GM12891 (cell line): ENCODE data around the gene MORC4.
"Not testable (repeated sequence)": the region's sequence is repeated elsewhere in the genome, so short reads cannot be mapped to it uniquely, and the experiment has no call there.

Experiments used
- DNase-seq: peaks from one replicate; pipeline ENCODE4 v3.0.0; 2011; ENCODE audit warnings: low spot score; ENCODE audit not compliant: insufficient read length
- FAIRE-seq: peaks from 2 replicates; lab custom pipeline; 2011; peaks lifted over from hg19 to GRCh38; lab: Jason Lieb, UNC
- PAX5 ChIP-seq: IDR thresholded peaks from 2 replicates; pipeline ENCODE4 v1.6.1; 2011; ENCODE audit warnings: low read length, moderate library complexity, mild to moderate bottlenecking; ENCODE audit not compliant: insufficient read depth, severe bottlenecking
- POLR2A ChIP-seq: IDR thresholded peaks from 2 replicates; pipeline ENCODE4 v1.6.1; 2011; ENCODE audit warnings: low read depth, low read length, control low read depth
- POLR2AphosphoS5 ChIP-seq: IDR thresholded peaks from 2 replicates; pipeline ENCODE4 v1.6.1; 2011; ENCODE audit warnings: low read depth, low read length, control low read depth
- POU2F2 ChIP-seq: IDR thresholded peaks from 2 replicates; pipeline ENCODE4 v1.6.1; 2011; ENCODE audit warnings: low read depth, mild to moderate bottlenecking, control low read depth, low read length, moderate library complexity
- SPI1 ChIP-seq: IDR thresholded peaks from 2 replicates; pipeline ENCODE4 v1.6.1; 2011; ENCODE audit warnings: low read depth, low read length, control low read depth
- TAF1 ChIP-seq: IDR thresholded peaks from 2 replicates; pipeline ENCODE4 v1.6.1; 2011; ENCODE audit warnings: low read depth, low read length, control low read depth

MORC4 gene

GRCh38 chrX:106980952-106981626, 18.9 kb downstream of the MORC4 start:
- no peak for DNase-seq
- no peak for TF ChIP-seq POLR2AphosphoS5
- TF ChIP-seq POU2F2 = no peak
- TF ChIP-seq PAX5 = no peak
- no peak for TF ChIP-seq TAF1
- no peak for TF ChIP-seq POLR2A
- no peak for TF ChIP-seq SPI1
- no peak for FAIRE-seq

- DNase-seq (no peak), FAIRE-seq (no peak)
- TF ChIP-seq POLR2A (no peak), POLR2AphosphoS5 (no peak), PAX5 (no peak), POU2F2 (no peak), SPI1 (no peak), TAF1 (no peak)
These were observed 23.6 kb downstream of the MORC4 start for GRCh38 chrX:106976416-106976815.

- FAIRE-seq (no peak), DNase-seq (no peak)
- TF ChIP-seq POLR2A = no peak
These were observed 26.4 kb downstream of the MORC4 start for GRCh38 chrX:106973433-106974149.

- no peak for FAIRE-seq
These were observed 27.1 kb downstream of the MORC4 start for GRCh38 chrX:106972896-106973295.

GRCh38 chrX:106966547-106966946, 33.5 kb downstream of the MORC4 start:
- not testable (repeated sequence) for DNase-seq, FAIRE-seq

More at GRCh38 chrX:106972896-106973295, 27.1 kb downstream of the MORC4 start:
- TF ChIP-seq POLR2A (no peak), SPI1 (no peak), POLR2AphosphoS5 (no peak), POU2F2 (no peak), TAF1 (no peak), PAX5 (no peak)
- DNase-seq = no peak

- no peak for DNase-seq
- TF ChIP-seq SPI1 = no peak
- no peak for TF ChIP-seq POU2F2
- TF ChIP-seq TAF1 = no peak
- no peak for TF ChIP-seq PAX5
- TF ChIP-seq POLR2AphosphoS5 = no peak
- no peak for TF ChIP-seq POLR2A
- no peak for FAIRE-seq
These were observed 35.7 kb downstream of the MORC4 start for GRCh38 chrX:106964290-106964689.

- FAIRE-seq = no peak
- DNase-seq = no peak
- TF ChIP-seq POLR2A (no peak), POLR2AphosphoS5 (no peak), PAX5 (no peak), POU2F2 (no peak), TAF1 (no peak), SPI1 (no peak)
These were observed 36.9 kb downstream of the MORC4 start for GRCh38 chrX:106963111-106963510.

- TF ChIP-seq TAF1 (no peak), POU2F2 (no peak), POLR2AphosphoS5 (no peak), PAX5 (no peak), POLR2A (no peak), SPI1 (no peak)
- FAIRE-seq = no peak
- no peak for DNase-seq
These were observed 40.1 kb downstream of the MORC4 start for GRCh38 chrX:106959901-106960300.

- DNase-seq (no peak), FAIRE-seq (no peak)
- TF ChIP-seq SPI1 (no peak), TAF1 (no peak), POLR2AphosphoS5 (no peak), POU2F2 (no peak), POLR2A (no peak), PAX5 (no peak)
These were observed 42.2 kb downstream of the MORC4 start for GRCh38 chrX:106957856-106958255.

- FAIRE-seq = no peak
- no peak for DNase-seq
These were observed 44.8 kb downstream of the MORC4 start for GRCh38 chrX:106955004-106955772.

GRCh38 chrX:106954041-106954440, 46.0 kb downstream of the MORC4 start:
- DNase-seq (no peak), FAIRE-seq (no peak)
- TF ChIP-seq POLR2A (no peak), SPI1 (no peak), TAF1 (no peak), POLR2AphosphoS5 (no peak), PAX5 (no peak), POU2F2 (no peak)

More at GRCh38 chrX:106955004-106955772, 44.8 kb downstream of the MORC4 start:
- TF ChIP-seq POLR2A (no peak), POLR2AphosphoS5 (no peak), TAF1 (no peak), PAX5 (no peak), POU2F2 (no peak)
